GM13976 (cell line): ENCODE data around the gene PSMB10.

Experiments used
- DNase-seq: peaks from one replicate; pipeline ENCODE4 v3.0.0; 2012; ENCODE audit warnings: low spot score
- CTCF ChIP-seq: IDR thresholded peaks from 2 replicates; pipeline ENCODE4 v1.5.1; 2012; ENCODE audit warnings: borderline replicate concordance, mild to moderate bottlenecking; ENCODE audit not compliant: insufficient read depth; ENCODE audit errors: extremely low read depth, missing control alignments, control extremely low read depth
- in situ Hi-C: fragments of 300-500 bp; cut with MboI; formaldehyde crosslinking; loops from one replicate; pipeline ENCODE4 v1.12.0; 2022; ENCODE audit warnings: low sequenced_read_pairs, mixed read lengths, inconsistent platforms; ENCODE audit not compliant: unreplicated experiment

The PSMB10 gene

GRCh38 chr16:67892375-67892774, 44.3 kb downstream of the PSMB10 start:
- in situ Hi-C loops, result no loop called here
- TF ChIP-seq CTCF, result no peak
- DNase-seq, result no peak

GRCh38 chr16:67888331-67888730, 48.3 kb downstream of the PSMB10 start:
- in situ Hi-C loops, result no loop called here
- DNase-seq, result no peak
- TF ChIP-seq CTCF, result no peak

- TF ChIP-seq CTCF, result no peak
- in situ Hi-C loops, result no loop called here
Observed at GRCh38 chr16:67886387-67886786, 50.3 kb downstream of the PSMB10 start.

GRCh38 chr16:67885976-67886375, 50.7 kb downstream of the PSMB10 start:
- in situ Hi-C loops, result no loop called here
- TF ChIP-seq CTCF, result no peak

More at GRCh38 chr16:67886387-67886786, 50.3 kb downstream of the PSMB10 start:
- DNase-seq, result no peak

GRCh38 chr16:67885545-67885944, 51.1 kb downstream of the PSMB10 start:
- in situ Hi-C loops, result no loop called here
- no peak for DNase-seq
- no peak for TF ChIP-seq CTCF

More at GRCh38 chr16:67885976-67886375, 50.7 kb downstream of the PSMB10 start:
- DNase-seq, result no peak

GRCh38 chr16:67884684-67885083, 52.0 kb downstream of the PSMB10 start, which contains the start of gene NRN1L:
Gene NRN1L, plus strand, starts transcription at chr16:67884885. Its CDS starts 19 bp downstream, at chr16:67884904.
- in situ Hi-C loops, result no loop called here
- no peak for DNase-seq
- no peak for TF ChIP-seq CTCF
